RWPE1 (cell line): Measurements from ENCODE around the gene KCNQ1.

Experiments used
- CTCF ChIA-PET: fragments of 350-600 bp; sonication (Branson Sonifier 250); formaldehyde crosslinking; extraction: SDS; loops from one replicate; lab custom pipeline; 2021; lab: Yijun Ruan, JAX
- POLR2A ChIA-PET: fragments of 400-600 bp; formaldehyde crosslinking; extraction: SDS; loops from one replicate; lab custom pipeline; 2020; ENCODE audit warnings: antibody characterized with exemption; ENCODE audit not compliant: low non-redundant PET; lab: Yijun Ruan, JAX
- DNase-seq: peaks from one replicate; pipeline ENCODE4 v3.0.0; 2012; ENCODE audit warnings: low spot score
- H3K27ac ChIP-seq: fragments of 450-650 bp; 2 replicates; pipeline ENCODE4 v1.5.1; 2017
- CTCF ChIP-seq: fragments of 450-650 bp; conservative IDR thresholded peaks from 2 replicates; pipeline ENCODE4 v1.5.1; 2017; ENCODE audit warnings: low read depth, mild to moderate bottlenecking

The KCNQ1 gene

GRCh38 chr11:2572491-2573239 lies 127.9 kb downstream of the KCNQ1 start:
- no peak for TF ChIP-seq CTCF
- DNase-seq = no peak
- H3K27ac ChIP-seq = no peak overlapping the region
- CTCF ChIA-PET = interaction anchor here (0.5 kb wide), 1 partner anchor 22 kb away, joined by 3 read pairs; no protein-coding TSS in a partner anchor
- POLR2A ChIA-PET = no interaction called here

- TF ChIP-seq CTCF = no peak
- ChIA-PET POLR2A (no interaction called here), CTCF (no interaction called here)
- peak overlapping the region; percentile 70; the same call in 1 of the 2 replicates for H3K27ac ChIP-seq
- DNase-seq = no peak
Measured at GRCh38 chr11:2573240-2574042, 128.6 kb downstream of the KCNQ1 start.

GRCh38 chr11:2574043-2574552 lies 129.3 kb downstream of the KCNQ1 start:
- ChIA-PET POLR2A (no interaction called here), CTCF (interaction anchor here (0.6 kb wide), 1 partner anchor 661 kb away, joined by 10 read pairs; no protein-coding TSS in a partner anchor)
- TF ChIP-seq CTCF = no peak
- H3K27ac ChIP-seq = peak overlapping the region; percentile 70
- DNase-seq = no peak

- no peak for DNase-seq
- ChIA-PET POLR2A (no interaction called here), CTCF (interaction anchor here (0.6 kb wide), 2 partner anchors 125 to 662 kb away, joined by 3 to 10 read pairs; partner anchors contain the start of gene KCNQ1OT1)
- H3K27ac ChIP-seq = peak overlapping the region; percentile 70
- TF ChIP-seq CTCF = no peak
Measured at GRCh38 chr11:2574553-2575535, 130.0 kb downstream of the KCNQ1 start.

GRCh38 chr11:2575591-2576051 lies 130.8 kb downstream of the KCNQ1 start:
- POLR2A ChIA-PET = no interaction called here
- DNase-seq = no peak
- CTCF ChIA-PET = no interaction called here
- no peak for TF ChIP-seq CTCF
- peak overlapping the region; percentile 70 for H3K27ac ChIP-seq
